Coronary artery (tissue), 2 donors: Measurements from ENCODE around the gene IFT80.

Source experiments
- DNase-seq: peaks from one replicate; pipeline ENCODE4 v3.0.0-alpha.2; 2017; ENCODE audit warnings: low spot score
- H3K27ac ChIP-seq, 2 donors: fragments of 200-600 bp; sonication (generic); one replicate each; pipeline ENCODE4 v1.5.1; 2016 to 2019
- H3K4me3 ChIP-seq: fragments of 200-600 bp; sonication (generic); 2 replicates; pipeline ENCODE4 v1.5.1; 2016; ENCODE audit warnings: mild to moderate bottlenecking, moderate library complexity
- CTCF ChIP-seq: fragments of 200-600 bp; sonication (generic); IDR thresholded peaks from one replicate; pipeline ENCODE4 v1.5.1; 2019; ENCODE audit warnings: antibody characterized with exemption

Gene IFT80

GRCh38 chr3:160399125-160400029 lies at the start of gene IFT80, which contains the start of gene SMC4:
TSS of gene IFT80 (minus strand) at chr3:160399225. CDS start at chr3:160384600, 14,625 bp downstream.
TSS of gene SMC4 (plus strand) at chr3:160399650. CDS start at chr3:160400827, 1,177 bp downstream.
- no peak for TF ChIP-seq CTCF
- H3K4me3 ChIP-seq = peak within 1 kb of the TSS; percentile 91
- DNase-seq = peak; percentile 98
- H3K27ac ChIP-seq = peak within 1 kb of the TSS; percentile 85 to 95

- Histone ChIP-seq H3K4me3 (no peak overlapping the region), H3K27ac (no peak overlapping the region)
- no peak for DNase-seq
- no peak for TF ChIP-seq CTCF
These were observed 48.5 kb upstream of the IFT80 start for GRCh38 chr3:160447544-160447943.

- TF ChIP-seq CTCF = no peak
- H3K27ac ChIP-seq = no peak overlapping the region
- H3K4me3 ChIP-seq = no peak overlapping the region
- no peak for DNase-seq
These were observed 47.6 kb upstream of the IFT80 start for GRCh38 chr3:160446522-160447056.

GRCh38 chr3:160445854-160446253 lies 46.8 kb upstream of the IFT80 start:
- H3K4me3 ChIP-seq = no peak overlapping the region
- no peak for TF ChIP-seq CTCF
- DNase-seq = no peak

GRCh38 chr3:160444411-160444810 lies 45.4 kb upstream of the IFT80 start:
- DNase-seq = no peak
- no peak overlapping the region for H3K4me3 ChIP-seq
- no peak for TF ChIP-seq CTCF
- H3K27ac ChIP-seq = no peak overlapping the region

More at GRCh38 chr3:160445854-160446253, 46.8 kb upstream of the IFT80 start:
- no peak overlapping the region for H3K27ac ChIP-seq

GRCh38 chr3:160440687-160441086 lies 41.7 kb upstream of the IFT80 start:
- TF ChIP-seq CTCF = no peak
- no peak for DNase-seq
- H3K27ac ChIP-seq = no peak overlapping the region
- no peak overlapping the region for H3K4me3 ChIP-seq
